SK-N-SH treated with all-trans-retinoic acid at 6 μM for 48 hours (cell line): ENCODE results near the gene IGFBP4.

ENCODE experiments used
- ATAC-seq: fragments of 200-7000 bp; cut with Tn5 transposase; 3 replicates; pipeline ENCODE4 v1.9.1; 2020; ENCODE audit warnings: mild to moderate bottlenecking, moderate library complexity
- ARNTL ChIP-seq: fragments of 450-650 bp; formaldehyde crosslinking; IDR thresholded peaks from 2 replicates; pipeline ENCODE4 v1.5.0; 2020; ENCODE audit warnings: low read depth, mild to moderate bottlenecking, moderate library complexity, borderline replicate concordance
- BACH2 ChIP-seq: fragments of 250-450 bp; sonication (Bioruptor Pico); IDR thresholded peaks from 2 replicates; pipeline ENCODE4 v1.9.0; 2021; ENCODE audit warnings: mild to moderate bottlenecking, borderline replicate concordance
- CSDC2 ChIP-seq: fragments of 250-450 bp; sonication (Bioruptor Pico); IDR thresholded peaks from 2 replicates; pipeline ENCODE4 v1.5.0; 2020; ENCODE audit warnings: mild to moderate bottlenecking, moderate library complexity
- CSRNP3 ChIP-seq: fragments of 250-450 bp; sonication (Bioruptor Pico); IDR thresholded peaks from 2 replicates; pipeline ENCODE4 v1.5.1; 2021; ENCODE audit warnings: mild to moderate bottlenecking, moderate library complexity
- ESRRG ChIP-seq: fragments of 250-450 bp; sonication (Bioruptor Pico); IDR thresholded peaks from 2 replicates; pipeline ENCODE4 v1.6.1; 2021; ENCODE audit warnings: mild to moderate bottlenecking
- GLIS3 ChIP-seq: fragments of 250-450 bp; sonication (Bioruptor Pico); IDR thresholded peaks from 2 replicates; pipeline ENCODE4 v1.5.0; 2020; ENCODE audit warnings: mild to moderate bottlenecking, moderate library complexity
- ISL1 ChIP-seq: fragments of 250-450 bp; sonication (Bioruptor Pico); IDR thresholded peaks from 2 replicates; pipeline ENCODE4 v2.1.2; 2022; ENCODE audit warnings: mild to moderate bottlenecking, moderate library complexity
- OSR1 ChIP-seq: fragments of 250-450 bp; sonication (Bioruptor Pico); IDR thresholded peaks from 2 replicates; pipeline ENCODE4 v1.8.0; 2022; ENCODE audit warnings: moderate library complexity, mild to moderate bottlenecking, inconsistent platforms
- PATZ1 ChIP-seq: fragments of 250-450 bp; sonication (Bioruptor Pico); IDR thresholded peaks from 2 replicates; pipeline ENCODE4 v1.8.0; 2020; ENCODE audit warnings: mild to moderate bottlenecking, moderate library complexity, borderline replicate concordance
- PPARA ChIP-seq: fragments of 250-450 bp; sonication (Bioruptor Pico); IDR thresholded peaks from 2 replicates; pipeline ENCODE4 v1.5.0; 2020; ENCODE audit warnings: mild to moderate bottlenecking, borderline replicate concordance
- TCF4 ChIP-seq: fragments of 250-450 bp; sonication (Bioruptor Pico); IDR thresholded peaks from 2 replicates; pipeline ENCODE4 v1.8.0; 2021; ENCODE audit warnings: mild to moderate bottlenecking, moderate library complexity, borderline replicate concordance
- TOX ChIP-seq: fragments of 250-450 bp; sonication (Bioruptor Pico); IDR thresholded peaks from 2 replicates; pipeline ENCODE4 v1.8.0; 2021; ENCODE audit warnings: mild to moderate bottlenecking, moderate library complexity, borderline replicate concordance
- ZC3H10 ChIP-seq: fragments of 250-450 bp; sonication (Bioruptor Pico); IDR thresholded peaks from 2 replicates; pipeline ENCODE4 v1.5.1; 2021; ENCODE audit warnings: mild to moderate bottlenecking, moderate library complexity
- ZFP3 ChIP-seq: fragments of 250-450 bp; sonication (Bioruptor Pico); IDR thresholded peaks from 2 replicates; pipeline ENCODE4 v1.5.0; 2020; ENCODE audit warnings: mild to moderate bottlenecking, moderate library complexity
- ZFP30 ChIP-seq: fragments of 450-650 bp; formaldehyde crosslinking; IDR thresholded peaks from 2 replicates; pipeline ENCODE4 v1.5.0; 2022; ENCODE audit warnings: mild to moderate bottlenecking, moderate library complexity
- ZNF565 ChIP-seq: fragments of 450-650 bp; formaldehyde crosslinking; conservative IDR thresholded peaks from 2 replicates; pipeline ENCODE4 v1.5.0; 2020; ENCODE audit warnings: low read depth, mild to moderate bottlenecking, moderate library complexity
- ZNF70 ChIP-seq: fragments of 450-650 bp; formaldehyde crosslinking; IDR thresholded peaks from 2 replicates; pipeline ENCODE4 v1.5.0; 2020; ENCODE audit warnings: mild to moderate bottlenecking, moderate library complexity
- ZNF8 ChIP-seq: fragments of 450-650 bp; formaldehyde crosslinking; IDR thresholded peaks from 2 replicates; pipeline ENCODE4 v1.5.0; 2020; ENCODE audit warnings: mild to moderate bottlenecking, moderate library complexity
- TF ChIP-seq, protein P1 (sequence below): fragments of 250-450 bp; sonication (Bioruptor Pico); IDR thresholded peaks from 2 replicates; pipeline ENCODE4 v1.5.1; 2020; ENCODE audit warnings: low read depth, mild to moderate bottlenecking, moderate library complexity

Gene IGFBP4

DNA sequence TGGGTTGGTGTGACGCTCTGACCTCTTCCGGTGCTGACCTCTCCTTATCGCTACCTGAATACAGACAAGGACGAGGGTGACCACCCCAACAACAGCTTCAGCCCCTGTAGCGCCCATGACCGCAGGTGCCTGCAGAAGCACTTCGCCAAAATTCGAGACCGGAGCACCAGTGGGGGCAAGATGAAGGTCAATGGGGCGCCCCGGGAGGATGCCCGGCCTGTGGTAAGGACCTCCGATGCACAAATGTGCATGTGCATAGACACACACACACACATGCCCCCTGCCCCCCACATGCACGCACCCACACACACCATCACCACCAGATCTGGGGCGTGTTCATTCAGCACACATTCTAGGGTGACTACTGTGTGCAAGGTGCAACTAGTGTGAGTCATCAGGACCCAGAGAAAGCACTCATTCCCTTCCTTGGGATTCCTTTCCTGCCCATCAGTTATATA, 9.7 kb downstream of the IGFBP4 start:
- no peak for TF ChIP-seq ZNF70 (CRISPR knock-in tag)
- TF ChIP-seq ZC3H10 (CRISPR knock-in tag), result no peak
- TF ChIP-seq OSR1 (CRISPR knock-in tag), result no peak
- no peak for TF ChIP-seq ARNTL (CRISPR knock-in tag)
- ATAC-seq, result no peak

- no peak for ATAC-seq
- TF ChIP-seq OSR1 (CRISPR knock-in tag) (no peak), TOX (CRISPR knock-in tag) (no peak), CSDC2 (CRISPR knock-in tag) (no peak)
Observed at GRCh38 chr17:40453881-40454612, 10.8 kb downstream of the IGFBP4 start.

DNA sequence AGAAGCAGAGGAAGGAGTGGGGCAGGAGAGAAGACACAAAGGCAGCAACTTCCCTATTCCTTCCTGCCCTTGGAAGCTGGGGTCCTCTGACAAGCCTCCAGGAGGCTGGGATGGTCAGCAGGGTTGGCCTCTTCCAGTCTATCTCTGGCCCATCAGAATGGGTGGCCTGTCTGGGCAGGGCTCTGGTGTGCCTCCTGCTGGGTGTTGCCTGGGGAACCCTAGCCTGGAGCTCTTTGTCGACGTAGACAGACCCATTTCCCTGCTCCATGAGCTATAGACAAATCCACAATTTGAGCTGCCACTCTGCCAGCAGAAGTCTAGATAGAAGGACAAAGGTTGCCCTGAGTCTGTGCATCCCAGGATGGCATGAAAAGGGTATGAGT, 11.4 kb downstream of the IGFBP4 start:
- no peak for TF ChIP-seq PATZ1 (CRISPR knock-in tag)
- TF ChIP-seq PPARA (CRISPR knock-in tag), result no peak
- TF ChIP-seq ZNF70 (CRISPR knock-in tag), result no peak
- TF ChIP-seq, protein P1, sequence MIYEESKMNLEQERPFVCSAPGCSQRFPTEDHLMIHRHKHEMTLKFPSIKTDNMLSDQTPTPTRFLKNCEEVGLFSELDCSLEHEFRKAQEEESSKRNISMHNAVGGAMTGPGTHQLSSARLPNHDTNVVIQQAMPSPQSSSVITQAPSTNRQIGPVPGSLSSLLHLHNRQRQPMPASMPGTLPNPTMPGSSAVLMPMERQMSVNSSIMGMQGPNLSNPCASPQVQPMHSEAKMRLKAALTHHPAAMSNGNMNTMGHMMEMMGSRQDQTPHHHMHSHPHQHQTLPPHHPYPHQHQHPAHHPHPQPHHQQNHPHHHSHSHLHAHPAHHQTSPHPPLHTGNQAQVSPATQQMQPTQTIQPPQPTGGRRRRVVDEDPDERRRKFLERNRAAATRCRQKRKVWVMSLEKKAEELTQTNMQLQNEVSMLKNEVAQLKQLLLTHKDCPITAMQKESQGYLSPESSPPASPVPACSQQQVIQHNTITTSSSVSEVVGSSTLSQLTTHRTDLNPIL (CRISPR knock-in tag), result no peak
- no peak for TF ChIP-seq CSDC2 (CRISPR knock-in tag)
- no peak for TF ChIP-seq BACH2 (CRISPR knock-in tag)
- no peak for TF ChIP-seq ZNF565 (CRISPR knock-in tag)
- no peak for TF ChIP-seq ZFP30 (CRISPR knock-in tag)
- TF ChIP-seq TOX (CRISPR knock-in tag), result no peak
- no peak for TF ChIP-seq OSR1 (CRISPR knock-in tag)
- TF ChIP-seq ESRRG (CRISPR knock-in tag), result no peak
- no peak for TF ChIP-seq ZNF8 (CRISPR knock-in tag)
- TF ChIP-seq TCF4, result no peak
- TF ChIP-seq ZFP3, result no peak
- no peak for TF ChIP-seq ISL1 (CRISPR knock-in tag)
- no peak for ATAC-seq

DNA sequence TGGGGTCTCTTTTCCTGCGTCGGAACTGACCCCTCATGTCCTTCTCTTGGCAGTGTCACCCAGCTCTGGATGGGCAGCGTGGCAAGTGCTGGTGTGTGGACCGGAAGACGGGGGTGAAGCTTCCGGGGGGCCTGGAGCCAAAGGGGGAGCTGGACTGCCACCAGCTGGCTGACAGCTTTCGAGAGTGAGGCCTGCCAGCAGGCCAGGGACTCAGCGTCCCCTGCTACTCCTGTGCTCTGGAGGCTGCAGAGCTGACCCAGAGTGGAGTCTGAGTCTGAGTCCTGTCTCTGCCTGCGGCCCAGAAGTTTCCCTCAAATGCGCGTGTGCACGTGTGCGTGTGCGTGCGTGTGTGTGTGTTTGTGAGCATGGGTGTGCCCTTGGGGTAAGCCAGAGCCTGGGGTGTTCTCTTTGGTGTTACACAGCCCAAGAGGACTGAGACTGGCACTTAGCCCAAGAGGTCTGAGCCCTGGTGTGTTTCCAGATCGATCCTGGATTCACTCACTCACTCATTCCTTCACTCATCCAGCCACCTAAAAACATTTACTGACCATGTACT, 13.2 kb downstream of the IGFBP4 start:
- no peak for ATAC-seq
- TF ChIP-seq ZC3H10 (CRISPR knock-in tag) (no peak), CSDC2 (CRISPR knock-in tag) (no peak), BACH2 (CRISPR knock-in tag) (no peak), ZNF565 (CRISPR knock-in tag) (no peak), ARNTL (CRISPR knock-in tag) (no peak)

DNA sequence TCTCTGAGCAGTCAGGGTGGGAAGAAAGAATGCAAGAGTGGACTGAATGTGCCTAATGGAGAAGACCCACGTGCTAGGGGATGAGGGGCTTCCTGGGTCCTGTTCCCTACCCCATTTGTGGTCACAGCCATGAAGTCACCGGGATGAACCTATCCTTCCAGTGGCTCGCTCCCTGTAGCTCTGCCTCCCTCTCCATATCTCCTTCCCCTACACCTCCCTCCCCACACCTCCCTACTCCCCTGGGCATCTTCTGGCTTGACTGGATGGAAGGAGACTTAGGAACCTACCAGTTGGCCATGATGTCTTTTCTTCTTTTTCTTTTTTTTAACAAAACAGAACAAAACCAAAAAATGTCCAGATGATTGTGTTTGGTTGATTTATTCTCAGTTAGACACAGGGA, 14.1 kb downstream of the IGFBP4 start:
- no peak for ATAC-seq
- TF ChIP-seq GLIS3 (CRISPR knock-in tag), result no peak
- TF ChIP-seq, all 23 proteins: peak for 0

GRCh38 chr17:40457964-40458791, 14.9 kb downstream of the IGFBP4 start:
- no peak for TF ChIP-seq ZNF8 (CRISPR knock-in tag)
- no peak for TF ChIP-seq ARNTL (CRISPR knock-in tag)
- no peak for TF ChIP-seq TOX (CRISPR knock-in tag)
- TF ChIP-seq CSDC2 (CRISPR knock-in tag), result no peak
- TF ChIP-seq OSR1 (CRISPR knock-in tag), result no peak
- no peak for TF ChIP-seq PPARA (CRISPR knock-in tag)
- peak; percentile 83; the same call in 1 of the 2 replicates for TF ChIP-seq PATZ1 (CRISPR knock-in tag)
- no peak for TF ChIP-seq CSRNP3 (CRISPR knock-in tag)
- peak; percentile 77; the same call in 1 of the 2 replicates for TF ChIP-seq TCF4
- peak; percentile 89 for ATAC-seq
